B cell (primary cell): Measurements from ENCODE around the gene SLC4A1. TPM values are rescaled to one million over a fixed set of nuclear protein-coding genes. Genes with fewer than 3 reads are reported as not detected.

ENCODE experiments used
- ATAC-seq: fragments of 200-7000 bp; cut with Tn5 transposase; one replicate; pipeline ENCODE4 v1.10.0; 2021; ENCODE audit warnings: low read depth, mild to moderate bottlenecking, moderate number of reproducible peaks, moderate library complexity
- CTCF ChIA-PET: fragments of 350-600 bp; sonication (Branson Sonifier 250); formaldehyde crosslinking; loops from one replicate; lab custom pipeline; 2021; ENCODE audit warnings: antibody characterized with exemption, inconsistent platforms; lab: Charles Lee
- POLR2A ChIA-PET: fragments of 350-600 bp; sonication (Branson Sonifier 250); formaldehyde crosslinking; loops from one replicate; lab custom pipeline; 2021; ENCODE audit warnings: antibody characterized with exemption; lab: Charles Lee
- DNase-seq: peaks from one replicate; pipeline ENCODE4 v3.0.0; 2013
- H2AFZ ChIP-seq: 2 replicates; pipeline ENCODE4 v1.6.1; 2012; ENCODE audit warnings: mild to moderate bottlenecking, low read depth, low read length; ENCODE audit not compliant: insufficient read depth, poor library complexity, severe bottlenecking
- H3K27ac ChIP-seq, 2 donors: 1 replicate in 1 of 2; 2 replicates in 1 of 2; pipeline ENCODE4 v1.5.1; 2012 to 2013; ENCODE audit warnings: low read length in 2 of 2, mild to moderate bottlenecking in 2 of 2, moderate library complexity in 1 of 2
- H3K27me3 ChIP-seq, 4 experiments: fragments of 200-600 bp in 1 of 4; sonication (generic) in 1 of 4; replicated peaks in 1 of 4; 1 replicate in 2 of 4; 2 replicates in 2 of 4; pipeline versions ENCODE4 v1.6.1 to v1.7.0; 2013 to 2016; ENCODE audit warnings: low read length in 3 of 4, mild to moderate bottlenecking in 2 of 4, mixed read lengths in 1 of 4, moderate library complexity in 1 of 4; ENCODE audit not compliant: insufficient read depth in 4 of 4, control insufficient read depth in 3 of 4; ENCODE audit errors: control extremely low read depth in 1 of 4
- H3K36me3 ChIP-seq, 2 experiments: replicated peaks in 1 of 2; 1 replicate in 1 of 2; 2 replicates in 1 of 2; pipeline versions ENCODE4 v1.6.1 to v1.7.1; 2013; ENCODE audit warnings: low read length in 1 of 2; ENCODE audit not compliant: insufficient read depth in 2 of 2, control insufficient read depth in 1 of 2; ENCODE audit errors: control extremely low read depth in 1 of 2, extremely low read depth in 1 of 2
- H3K4me1 ChIP-seq, 2 donors: fragments of 200-600 bp in 1 of 2; sonication (generic) in 1 of 2; 1 replicate in 1 of 2; 2 replicates in 1 of 2; pipeline versions ENCODE4 v1.5.1 to v1.6.1; 2013 to 2017; ENCODE audit warnings: low read length in 2 of 2; ENCODE audit not compliant: control insufficient read depth in 2 of 2, insufficient read depth in 2 of 2
- H3K4me2 ChIP-seq: replicated peaks from 2 replicates; pipeline ENCODE3; 2012; ENCODE audit warnings: mild to moderate bottlenecking, low read depth, low read length; ENCODE audit not compliant: poor library complexity, severe bottlenecking
- H3K4me3 ChIP-seq, 5 experiments: fragments of 200-600 bp in 1 of 5; sonication (generic) in 1 of 5; 1 replicate in 3 of 5; 2 replicates in 2 of 5; pipeline versions ENCODE4 v1.5.1 to v1.7.0; 2011 to 2016; ENCODE audit warnings: low read length in 4 of 5, mild to moderate bottlenecking in 4 of 5, low read depth in 2 of 5, control low read depth in 1 of 5, moderate library complexity in 1 of 5; ENCODE audit not compliant: insufficient read depth in 1 of 5; ENCODE audit errors: control extremely low read depth in 1 of 5, extremely low read depth in 1 of 5
- H3K79me2 ChIP-seq: fragments of 200-600 bp; sonication (generic); one replicate; pipeline ENCODE4 v1.6.0; 2016; ENCODE audit warnings: low read length; ENCODE audit not compliant: control insufficient read depth, insufficient read depth
- H3K9ac ChIP-seq: fragments of 200-600 bp; sonication (generic); 2 replicates; pipeline ENCODE4 v1.6.1; 2017; ENCODE audit warnings: mild to moderate bottlenecking, low read length, moderate library complexity
- H3K9me3 ChIP-seq, 3 donors: one replicate each; pipeline versions ENCODE4 v1.6.1 to v1.7.1; 2013; ENCODE audit warnings: low read length in 2 of 3; ENCODE audit not compliant: control insufficient read depth in 2 of 3, insufficient read depth in 1 of 3; ENCODE audit errors: control extremely low read depth in 1 of 3
- H4K20me1 ChIP-seq: 2 replicates; pipeline ENCODE4 v1.6.0; 2012; ENCODE audit warnings: mild to moderate bottlenecking, low read length; ENCODE audit not compliant: insufficient read depth, control insufficient read depth, poor library complexity, severe bottlenecking
- H3K27ac Mint-ChIP-seq: one replicate; pipeline ENCODE4 v1.8.0; 2021; ENCODE audit warnings: mixed read lengths
- H3K27me3 Mint-ChIP-seq: one replicate; pipeline ENCODE4 v1.8.0; 2021; ENCODE audit warnings: mixed read lengths
- H3K4me1 Mint-ChIP-seq: one replicate; pipeline ENCODE4 v1.8.0; 2021; ENCODE audit warnings: mixed read lengths
- H3K4me3 Mint-ChIP-seq: one replicate; pipeline ENCODE4 v1.8.0; 2021; ENCODE audit warnings: mixed read lengths
- H3K9me3 Mint-ChIP-seq: one replicate; pipeline ENCODE4 v1.8.0; 2022; ENCODE audit warnings: mixed read lengths; ENCODE audit not compliant: insufficient read depth
- EZH2 ChIP-seq: IDR thresholded peaks from 2 replicates; pipeline ENCODE4 v1.6.1; 2012; ENCODE audit warnings: borderline replicate concordance, low read depth, mild to moderate bottlenecking, moderate library complexity, low read length; ENCODE audit not compliant: insufficient read depth, poor library complexity, severe bottlenecking
- WGBS: methylation state at CpG from one replicate; pipeline ENCODE4 v1.1.5; 2013; ENCODE audit warnings: missing lambda C conversion rate; ENCODE audit not compliant: insufficient coverage; 5-methylcytosine and 5-hydroxymethylcytosine counted together
- intact Hi-C: fragments of 100-400 bp; cut with micrococcal nuclease; formaldehyde crosslinking; loops from one replicate; pipeline ENCODE4 v1.10.0; 2022
- polyA plus RNA-seq: library from polyadenylated mRNA; depleted of rRNA; stranded (reverse); fragments of >200 nt; gene quantifications from 2 replicates; pipeline ENCODE4 v1.2.3, GENCODE V29; 2012
- total RNA-seq, 2 donors: library from RNA; stranded (reverse); fragments of 120-200 nt in 1 of 2; gene quantifications; 1 replicate in 1 of 2; 2 replicates in 1 of 2; pipeline versions ENCODE4 v1.2.3 to v1.2.4, GENCODE V29; 2013 to 2022
- TF ChIP-seq, protein P1 (sequence below): fragments of 200-600 bp; IDR thresholded peaks from one replicate; pipeline ENCODE4 v1.8.0; 2022; ENCODE audit warnings: antibody characterized with exemption, mild to moderate bottlenecking

The SLC4A1 gene
- total and polyA plus RNA-seq, 2 donors (not counting 1 experiment from before 2014, with no cell fraction given): 0.22 TPM; not detected in 1

DNA sequence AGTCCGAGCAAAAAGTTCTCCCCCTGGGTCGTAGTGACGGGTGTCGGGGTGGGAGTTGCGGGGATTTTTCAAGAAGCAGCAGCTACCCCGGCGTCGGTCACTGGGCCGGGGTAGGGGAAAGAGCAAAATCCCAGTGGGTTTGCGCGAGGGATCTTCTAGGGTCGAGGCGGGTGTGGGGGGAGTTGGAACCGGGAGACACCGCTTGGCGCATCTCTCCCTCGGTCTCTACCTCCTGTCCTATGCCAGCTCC, 46.1 kb downstream of the SLC4A1 start:
- H3K27ac Mint-ChIP-seq: peak overlapping the region; percentile 92
- H3K79me2 ChIP-seq: peaks cover 22% of the 10 kb centered on the region

More for the DNA sequence above, 46.1 kb downstream of the SLC4A1 start:
- Histone ChIP-seq H3K9me3 (no peaks in the 10 kb centered on the region), H3K4me3 (peak overlapping the region; percentile 72 to 91 (median 87)), H3K4me2 (peak overlapping the region; percentile 92), H3K36me3 (no peaks in the 10 kb centered on the region), H3K27me3 (no peaks in the 10 kb centered on the region), H4K20me1 (no peaks in the 10 kb centered on the region), H3K4me1 (peaks cover 20% of the 10 kb centered on the region in 2 donors), H3K27ac (peak overlapping the region; percentile 9 to 75), H3K9ac (peak overlapping the region; percentile 82), H2AFZ (peak overlapping the region; percentile 71)
- ChIA-PET POLR2A (interaction anchor here (0.6 to 7.8 kb wide), 18 partner anchors 11 to 945 kb away, joined by 3 to 100 read pairs (median 9); partner anchors contain the start of genes ATXN7L3, GRN, HEXIM1 and SLC25A39), CTCF (interaction anchor here (0.6 to 5.5 kb wide), 22 partner anchors 9 to 141 kb away, joined by 3 to 62 read pairs (median 4); partner anchors contain the start of genes FAM171A2, GRN, HDAC5 and HROB)
- peaks cover 23% of the 10 kb centered on the region for H3K4me1 Mint-ChIP-seq
- H3K9me3 Mint-ChIP-seq: no peaks in the 10 kb centered on the region
- no peaks in the 10 kb centered on the region for H3K27me3 Mint-ChIP-seq
- intact Hi-C loops: loop anchor here (1.0 kb wide), 1 partner anchor 103 kb away; the partner anchor contains the start of gene SLC25A39
- TF ChIP-seq, protein P1, sequence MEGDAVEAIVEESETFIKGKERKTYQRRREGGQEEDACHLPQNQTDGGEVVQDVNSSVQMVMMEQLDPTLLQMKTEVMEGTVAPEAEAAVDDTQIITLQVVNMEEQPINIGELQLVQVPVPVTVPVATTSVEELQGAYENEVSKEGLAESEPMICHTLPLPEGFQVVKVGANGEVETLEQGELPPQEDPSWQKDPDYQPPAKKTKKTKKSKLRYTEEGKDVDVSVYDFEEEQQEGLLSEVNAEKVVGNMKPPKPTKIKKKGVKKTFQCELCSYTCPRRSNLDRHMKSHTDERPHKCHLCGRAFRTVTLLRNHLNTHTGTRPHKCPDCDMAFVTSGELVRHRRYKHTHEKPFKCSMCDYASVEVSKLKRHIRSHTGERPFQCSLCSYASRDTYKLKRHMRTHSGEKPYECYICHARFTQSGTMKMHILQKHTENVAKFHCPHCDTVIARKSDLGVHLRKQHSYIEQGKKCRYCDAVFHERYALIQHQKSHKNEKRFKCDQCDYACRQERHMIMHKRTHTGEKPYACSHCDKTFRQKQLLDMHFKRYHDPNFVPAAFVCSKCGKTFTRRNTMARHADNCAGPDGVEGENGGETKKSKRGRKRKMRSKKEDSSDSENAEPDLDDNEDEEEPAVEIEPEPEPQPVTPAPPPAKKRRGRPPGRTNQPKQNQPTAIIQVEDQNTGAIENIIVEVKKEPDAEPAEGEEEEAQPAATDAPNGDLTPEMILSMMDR: no peak
- no peak for TF ChIP-seq EZH2
- H3K4me3 Mint-ChIP-seq: peak overlapping the region; percentile 92
- WGBS: 0% methylated on average over 12 of the region's 17 CpGs
- ATAC-seq (no peak), DNase-seq (no peak)
